ENCODE data around the gene ANXA9.

The ANXA9 gene

DNA sequence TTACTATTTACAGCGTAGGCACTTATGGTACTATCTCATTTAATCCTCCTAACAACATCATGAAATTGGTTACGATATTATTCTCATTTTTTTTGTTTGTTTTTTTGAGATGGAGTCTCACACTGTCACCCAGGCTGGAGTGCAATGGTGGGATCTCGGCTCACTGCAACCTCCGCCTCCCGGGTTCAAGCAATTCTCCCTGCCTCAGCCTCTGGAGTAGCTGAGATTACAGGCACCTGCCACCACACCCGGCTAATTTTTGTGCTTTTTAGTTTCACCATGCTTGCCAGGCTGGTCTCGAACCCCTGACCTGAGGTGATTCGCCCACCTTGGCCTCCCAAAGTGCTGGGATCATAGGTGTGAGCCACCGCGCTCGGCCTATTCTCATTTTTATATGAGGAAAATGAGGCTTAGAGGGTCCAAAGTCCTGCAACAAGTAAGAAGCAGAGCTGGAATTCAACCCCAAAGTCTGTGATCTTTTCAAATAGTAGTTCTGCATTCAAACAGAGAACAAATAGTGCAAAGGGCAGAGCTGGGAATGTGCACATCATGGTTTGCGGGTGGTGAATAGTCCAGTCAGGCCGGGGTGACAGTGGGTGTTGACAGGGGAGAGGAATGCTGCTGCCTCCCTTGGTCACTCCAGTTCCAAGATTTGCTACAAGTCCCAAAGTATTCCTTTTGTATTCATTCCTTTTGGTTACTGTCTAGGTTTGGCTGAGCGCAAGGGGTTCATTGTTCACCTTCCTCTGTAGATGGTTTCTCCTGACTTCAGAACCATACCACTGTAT, 30.8 kb downstream of the ANXA9 start:
- DNase-seq (ENCODE audit: low read depth) = peak; percentile 30
- no peak overlapping the region for H3K4me3 ChIP-seq (ENCODE audit: control insufficient read depth, low read depth, low read length)
- TF ChIP-seq, protein P1, sequence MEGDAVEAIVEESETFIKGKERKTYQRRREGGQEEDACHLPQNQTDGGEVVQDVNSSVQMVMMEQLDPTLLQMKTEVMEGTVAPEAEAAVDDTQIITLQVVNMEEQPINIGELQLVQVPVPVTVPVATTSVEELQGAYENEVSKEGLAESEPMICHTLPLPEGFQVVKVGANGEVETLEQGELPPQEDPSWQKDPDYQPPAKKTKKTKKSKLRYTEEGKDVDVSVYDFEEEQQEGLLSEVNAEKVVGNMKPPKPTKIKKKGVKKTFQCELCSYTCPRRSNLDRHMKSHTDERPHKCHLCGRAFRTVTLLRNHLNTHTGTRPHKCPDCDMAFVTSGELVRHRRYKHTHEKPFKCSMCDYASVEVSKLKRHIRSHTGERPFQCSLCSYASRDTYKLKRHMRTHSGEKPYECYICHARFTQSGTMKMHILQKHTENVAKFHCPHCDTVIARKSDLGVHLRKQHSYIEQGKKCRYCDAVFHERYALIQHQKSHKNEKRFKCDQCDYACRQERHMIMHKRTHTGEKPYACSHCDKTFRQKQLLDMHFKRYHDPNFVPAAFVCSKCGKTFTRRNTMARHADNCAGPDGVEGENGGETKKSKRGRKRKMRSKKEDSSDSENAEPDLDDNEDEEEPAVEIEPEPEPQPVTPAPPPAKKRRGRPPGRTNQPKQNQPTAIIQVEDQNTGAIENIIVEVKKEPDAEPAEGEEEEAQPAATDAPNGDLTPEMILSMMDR (conservative IDR thresholded peaks at IDR 0.05; ENCODE audit: control insufficient read depth, insufficient read depth, low read depth, low read length) = no peak

DNA sequence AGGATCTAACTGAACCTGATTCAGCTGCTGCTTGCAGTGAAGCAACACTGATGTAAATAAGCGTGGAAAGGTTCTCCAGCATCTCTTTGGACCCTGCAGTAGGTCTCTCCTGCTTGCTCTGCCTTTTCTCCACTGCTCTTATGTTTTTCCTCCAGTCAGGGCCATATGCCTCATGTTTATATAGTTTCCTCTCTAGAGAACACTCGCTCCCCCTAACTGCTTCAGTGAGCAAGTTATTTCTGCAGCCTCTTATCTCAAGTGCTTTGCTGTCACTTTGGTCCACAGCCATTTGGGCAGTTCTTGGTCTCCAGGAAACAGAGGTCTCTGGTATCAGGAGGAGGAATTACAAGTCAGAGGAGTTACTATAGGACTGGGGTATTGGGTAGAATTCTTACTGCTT, 31.4 kb downstream of the ANXA9 start:
- no peak for DNase-seq (ENCODE audit: low read depth)
- TF ChIP-seq, protein P1 (conservative IDR thresholded peaks at IDR 0.05; ENCODE audit: control insufficient read depth, insufficient read depth, low read depth, low read length) = no peak
- no peak overlapping the region for H3K4me3 ChIP-seq (ENCODE audit: control insufficient read depth, low read depth, low read length)

GRCh38 chr1:151024540-151025146, 42.6 kb downstream of the ANXA9 start:
- peak; percentile 72 for DNase-seq (ENCODE audit: low read depth)
- TF ChIP-seq, protein P1 (conservative IDR thresholded peaks at IDR 0.05; ENCODE audit: control insufficient read depth, insufficient read depth, low read depth, low read length) = peak; percentile 82
- no peak overlapping the region for H3K4me3 ChIP-seq (ENCODE audit: control insufficient read depth, low read depth, low read length)

DNA sequence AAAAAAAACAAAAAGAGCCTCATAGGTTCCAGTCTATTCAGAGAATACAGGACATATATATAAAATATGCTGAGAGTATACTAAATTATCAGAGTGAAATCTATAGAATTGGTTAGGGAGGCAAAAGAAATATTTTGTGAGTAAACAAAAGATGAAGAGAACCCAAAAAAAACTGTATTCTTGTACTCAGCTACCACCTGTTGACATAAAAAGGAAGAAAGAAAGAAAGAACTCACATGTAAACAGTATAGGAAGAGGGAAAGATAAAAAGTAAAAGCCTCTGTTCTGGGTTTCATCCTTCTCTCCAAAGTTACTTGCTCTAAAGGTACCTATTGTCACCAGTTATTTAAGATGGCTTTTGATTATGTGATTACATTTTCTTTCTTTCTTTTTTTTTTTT, 44.4 kb downstream of the ANXA9 start:
- TF ChIP-seq, protein P1 (conservative IDR thresholded peaks at IDR 0.05; ENCODE audit: control insufficient read depth, insufficient read depth, low read depth, low read length) = no peak
- no peak overlapping the region for H3K4me3 ChIP-seq (ENCODE audit: control insufficient read depth, low read depth, low read length)
- DNase-seq (ENCODE audit: low read depth) = no peak

GRCh38 chr1:151032164-151032563, 50.1 kb downstream of the ANXA9 start:
- TF ChIP-seq, protein P1 (conservative IDR thresholded peaks at IDR 0.05; ENCODE audit: control insufficient read depth, insufficient read depth, low read depth, low read length) = no peak
- no peak overlapping the region for H3K4me3 ChIP-seq (ENCODE audit: control insufficient read depth, low read depth, low read length)
- DNase-seq (ENCODE audit: low read depth) = no peak

DNA sequence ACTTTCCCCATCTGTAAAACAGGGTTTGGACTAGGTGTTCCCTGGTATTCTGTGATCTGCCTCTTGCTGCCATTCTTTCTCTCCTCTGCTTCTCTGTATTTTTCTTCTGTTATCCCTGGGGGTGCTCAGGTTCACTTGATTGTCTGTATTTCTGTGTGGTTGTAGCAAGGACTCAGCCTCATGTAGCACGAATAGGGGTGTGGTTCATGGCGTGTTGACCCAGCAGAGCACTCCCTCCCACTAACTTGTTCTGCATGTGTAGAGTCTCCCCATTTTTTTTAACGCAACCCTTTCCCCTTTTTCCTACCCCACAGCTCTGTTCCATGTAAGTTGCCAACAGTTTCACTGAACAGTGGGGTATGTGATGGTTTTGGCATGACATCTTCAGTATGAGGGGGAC, 53.1 kb downstream of the ANXA9 start:
- TF ChIP-seq, protein P1 (conservative IDR thresholded peaks at IDR 0.05; ENCODE audit: control insufficient read depth, insufficient read depth, low read depth, low read length) = no peak
- no peak for DNase-seq (ENCODE audit: low read depth)
- H3K4me3 ChIP-seq (ENCODE audit: control insufficient read depth, low read depth, low read length) = no peak overlapping the region
